GM12892 (cell line): ENCODE results near the gene ADPRH.
A peak's percentile ranks its signal among the peaks of the same experiment; 100 is the strongest.

ENCODE experiments used
- POLR2A ChIP-seq: IDR thresholded peaks from 2 replicates; pipeline ENCODE4 v1.6.1; 2011; ENCODE audit warnings: low read depth, low read length, control low read depth
- POLR2AphosphoS5 ChIP-seq: IDR thresholded peaks from 2 replicates; pipeline ENCODE4 v1.6.1; 2011; ENCODE audit warnings: low read depth, low read length, control low read depth
- TAF1 ChIP-seq: IDR thresholded peaks from 2 replicates; pipeline ENCODE4 v1.6.1; 2011; ENCODE audit warnings: low read depth, mild to moderate bottlenecking, control low read depth, low read length, borderline replicate concordance

DNA sequence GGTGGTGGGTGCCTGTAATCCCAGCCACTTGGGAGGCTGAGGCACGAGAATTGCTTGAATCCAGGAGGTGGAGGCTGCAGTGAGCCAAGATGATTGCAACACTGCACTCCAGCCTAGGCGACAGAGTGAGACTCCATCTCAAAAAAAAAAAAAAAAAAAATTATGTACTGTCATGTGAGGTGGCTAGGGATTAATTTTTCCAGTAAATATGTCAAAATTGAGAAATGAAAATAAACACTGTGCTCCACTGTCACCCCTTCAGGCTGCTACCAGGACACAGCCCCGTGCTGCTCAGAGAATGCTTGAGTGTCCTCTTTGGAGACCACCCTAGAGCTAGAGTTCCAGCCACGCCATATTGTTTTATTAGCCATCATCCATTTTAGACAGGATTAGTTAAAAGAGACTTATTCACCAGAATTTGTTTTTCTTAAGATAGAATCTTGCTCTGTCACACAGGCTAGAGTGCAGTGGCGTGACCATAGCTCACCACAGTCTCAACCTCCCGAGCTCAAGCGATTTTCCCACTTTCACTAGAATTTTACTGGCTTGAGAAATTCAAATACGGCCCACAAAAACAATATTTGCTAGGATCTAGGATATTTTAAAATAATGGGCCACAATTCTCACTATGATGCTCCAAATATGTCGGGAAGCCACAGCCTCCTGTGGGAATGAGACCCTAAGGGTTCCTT is 20.5 kb upstream of the ADPRH start:
- TF ChIP-seq POLR2AphosphoS5 = no peak
- TF ChIP-seq POLR2A = no peak
- TF ChIP-seq TAF1 = peak; percentile 39; the same call in 1 of the 2 replicates
